Right lobe of liver (tissue), 6 donors: ENCODE measurements around the gene GNGT2. TPM values are rescaled to one million over a fixed set of nuclear protein-coding genes. Genes with fewer than 3 reads are reported as not detected.
A peak's percentile ranks its signal among the peaks of the same experiment; 100 is the strongest.

Source experiments
- ATAC-seq, 4 donors: fragments of 200-7000 bp; cut with Tn5 transposase; one replicate each; pipeline ENCODE4 v1.9.1; 2020; ENCODE audit warnings: mild to moderate bottlenecking in 4 of 4, moderate library complexity in 4 of 4
- DNase-seq, 3 donors: peaks; one replicate each; pipeline ENCODE4 v3.0.0-alpha.2; 2020
- H3K27ac ChIP-seq, 3 donors: fragments of 200-600 bp; one replicate each; pipeline ENCODE4 v1.8.0; 2022
- H3K27me3 ChIP-seq, 2 donors: fragments of 200-600 bp; one replicate each; pipeline ENCODE4 v1.8.0; 2022
- H3K36me3 ChIP-seq, 4 donors: fragments of 200-600 bp; sonication (generic) in 1 of 4; one replicate each; pipeline versions ENCODE4 v1.5.1 to v1.8.0; 2017 to 2022; ENCODE audit warnings: control low read depth in 1 of 4
- H3K4me1 ChIP-seq, 4 donors: fragments of 200-600 bp; sonication (generic) in 1 of 4; one replicate each; pipeline versions ENCODE4 v1.5.1 to v1.8.0; 2017 to 2022; ENCODE audit warnings: control low read depth in 1 of 4
- H3K4me3 ChIP-seq, 3 donors: fragments of 200-600 bp; one replicate each; pipeline ENCODE4 v1.8.0; 2022
- H3K9me3 ChIP-seq, 4 donors: fragments of 200-600 bp; sonication (generic) in 1 of 4; one replicate each; pipeline versions ENCODE4 v1.5.1 to v1.8.0; 2017 to 2022; ENCODE audit warnings: control low read depth in 1 of 4
- POLR2A ChIP-seq: fragments of 450-650 bp; IDR thresholded peaks from one replicate; pipeline ENCODE4 v1.6.1; 2017; ENCODE audit warnings: antibody characterized with exemption, mild to moderate bottlenecking
- WGBS: methylation state at CpG from one replicate; pipeline ENCODE4 v1.1.6; 2018; ENCODE audit warnings: low coverage, low lambda C conversion rate; ENCODE audit not compliant: insufficient coverage; ENCODE audit errors: missing lambda C conversion rate; 5-methylcytosine and 5-hydroxymethylcytosine counted together
- intact Hi-C, 2 donors: fragments of 100-400 bp; cut with DNase I; formaldehyde crosslinking; loops; one replicate each; pipeline versions ENCODE4 v1.11.2 to v1.14.1; 2022
- long read RNA-seq: library from polyadenylated mRNA; unstranded; transcript quantifications from one replicate; pipeline ENCODE4 v2.0.0, GENCODE V29; 2019
- total RNA-seq, 6 experiments: library from RNA; depleted of rRNA in 2 of 6; stranded (reverse); fragments of >200 nt in 2 of 6; fragmentation: NEBNext Ultra II Directional in 3 of 6; extraction: Animal tissue kit (Norgen Biotek cat#: 25700) in 3 of 6; gene quantifications; one replicate each; pipeline versions ENCODE4 v1.1.0 to v1.2.4, GENCODE V29; 2016 to 2023
- TF ChIP-seq, protein P1 (sequence below), 4 donors: fragments of 200-600 bp in 3 of 4; fragments of 450-650 bp in 1 of 4; IDR thresholded peaks; one replicate each; pipeline versions ENCODE4 v1.5.1 to v1.8.0; 2016 to 2022; ENCODE audit warnings: antibody characterized with exemption in 4 of 4, mild to moderate bottlenecking in 2 of 4
- donor health status: DM: no; HTN: yes; CAD: no.
- donor health status: DM: no; HTN: no; CAD: no.
- donor health status: DM: no; HTN: no; CAD: no.
- donor health status: DM: no; HTN: yes; CAD: no.
- donor health status: DM: no; HTN: yes; CAD: no.

GNGT2 gene
- 1 to 10 TPM in 4 of 6 experiments, under 1 TPM in 2; 0.61 to 1.6 (median 1.2) TPM for total RNA-seq
- long read RNA-seq: 0 reads

DNA sequence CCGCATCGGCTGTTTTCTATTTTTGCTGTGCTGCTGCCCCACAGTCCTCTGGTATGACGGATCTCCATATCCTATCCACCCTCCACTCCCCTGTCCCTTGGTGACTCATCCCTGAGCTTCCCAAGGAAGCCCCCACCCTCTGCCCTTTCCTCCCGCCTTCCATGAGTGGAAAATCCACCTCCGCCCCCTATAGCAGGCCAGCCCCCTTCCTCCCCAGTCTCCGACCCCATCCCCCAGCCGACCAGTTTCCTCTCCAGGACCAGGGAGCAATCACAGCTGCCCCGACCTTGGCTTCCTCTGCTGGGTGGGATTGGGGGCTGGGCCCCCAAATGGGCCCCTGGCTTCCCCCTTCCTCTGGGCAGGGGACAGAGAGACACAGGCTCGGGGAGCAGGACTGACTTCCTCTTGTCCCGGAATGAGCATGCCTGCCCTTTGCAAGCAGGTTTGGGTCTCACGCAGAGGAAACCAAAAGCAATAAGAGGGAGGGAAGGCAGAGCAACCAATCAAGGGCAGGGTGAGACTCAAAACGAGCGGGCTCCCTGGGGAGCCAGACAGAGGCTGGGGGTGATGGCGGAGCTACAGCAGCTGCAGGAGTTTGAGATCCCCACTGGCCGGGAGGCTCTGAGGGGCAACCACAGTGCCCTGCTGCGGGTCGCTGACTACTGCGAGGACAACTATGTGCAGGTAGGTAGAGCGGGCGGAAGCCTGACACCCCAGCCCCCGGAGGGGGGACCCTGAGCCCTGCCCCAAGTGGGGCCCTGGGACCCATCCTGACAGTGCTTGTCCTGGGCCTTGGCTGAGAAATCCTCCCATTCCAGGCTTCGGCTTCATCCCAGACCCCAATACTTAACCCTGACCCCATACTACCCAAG lies at the start of gene GNGT2, which contains the start of gene ABI3:
TSS of gene GNGT2 (minus strand) at position 417 of the 872 bp plus-strand sequence. CDS start 3,152 bp downstream, outside the sequence.
TSS of gene ABI3 (plus strand) at position 550 of the 872 bp plus-strand sequence. CDS start at position 568, 18 bp downstream.
- Histone ChIP-seq H3K36me3 (no peaks in the 10 kb centered on the region), H3K4me1 (no peaks in the 10 kb centered on the region), H3K9me3 (no peaks in the 10 kb centered on the region), H3K27me3 (no peaks in the 10 kb centered on the region), H3K4me3 (peak within 1 kb of the TSS; percentile 30 to 48 (median 39)), H3K27ac (peak within 1 kb of the TSS; percentile 26 to 63 (median 44))
- 16% methylated on average over 12 of the region's 22 CpGs for WGBS
- ATAC-seq: peak; percentile 73 to 80 (median 79)
- DNase-seq: peak; percentile 57 to 62 (median 60)
- peak; percentile 76 for TF ChIP-seq POLR2A
- TF ChIP-seq, protein P1, sequence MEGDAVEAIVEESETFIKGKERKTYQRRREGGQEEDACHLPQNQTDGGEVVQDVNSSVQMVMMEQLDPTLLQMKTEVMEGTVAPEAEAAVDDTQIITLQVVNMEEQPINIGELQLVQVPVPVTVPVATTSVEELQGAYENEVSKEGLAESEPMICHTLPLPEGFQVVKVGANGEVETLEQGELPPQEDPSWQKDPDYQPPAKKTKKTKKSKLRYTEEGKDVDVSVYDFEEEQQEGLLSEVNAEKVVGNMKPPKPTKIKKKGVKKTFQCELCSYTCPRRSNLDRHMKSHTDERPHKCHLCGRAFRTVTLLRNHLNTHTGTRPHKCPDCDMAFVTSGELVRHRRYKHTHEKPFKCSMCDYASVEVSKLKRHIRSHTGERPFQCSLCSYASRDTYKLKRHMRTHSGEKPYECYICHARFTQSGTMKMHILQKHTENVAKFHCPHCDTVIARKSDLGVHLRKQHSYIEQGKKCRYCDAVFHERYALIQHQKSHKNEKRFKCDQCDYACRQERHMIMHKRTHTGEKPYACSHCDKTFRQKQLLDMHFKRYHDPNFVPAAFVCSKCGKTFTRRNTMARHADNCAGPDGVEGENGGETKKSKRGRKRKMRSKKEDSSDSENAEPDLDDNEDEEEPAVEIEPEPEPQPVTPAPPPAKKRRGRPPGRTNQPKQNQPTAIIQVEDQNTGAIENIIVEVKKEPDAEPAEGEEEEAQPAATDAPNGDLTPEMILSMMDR (IDR thresholded peaks at IDR 0.05): no peak
- intact Hi-C loops: no loop called here

DNA sequence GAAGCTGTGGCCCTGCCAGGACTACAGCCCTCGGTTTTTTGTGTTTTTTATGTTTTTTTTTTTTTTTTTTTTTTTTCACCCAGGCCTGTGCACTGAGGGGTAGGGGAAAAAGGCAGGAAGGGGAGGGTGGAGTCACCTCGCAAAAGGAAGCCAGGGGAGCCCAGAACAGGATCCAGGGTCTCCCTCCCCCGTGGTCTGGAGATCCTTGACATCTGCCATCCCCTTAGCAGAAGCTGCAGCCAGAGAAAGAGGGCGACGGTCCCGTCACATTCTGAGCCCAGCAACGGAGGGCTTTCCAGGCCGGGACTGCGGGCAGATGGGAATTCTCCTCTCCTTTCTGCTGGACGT lies 49.3 kb upstream of the GNGT2 start:
- H3K36me3 ChIP-seq: no peaks in the 10 kb centered on the region
- 49% methylated on average over 7 of the region's 10 CpGs for WGBS
- ATAC-seq (peak; percentile 21 to 48 (median 24)), DNase-seq (peak in 1 of 3 donors; percentile 25)
- H3K9me3 ChIP-seq: no peaks in the 10 kb centered on the region
- TF ChIP-seq, protein P1 (IDR thresholded peaks at IDR 0.05): no peak
- TF ChIP-seq POLR2A: no peak
- intact Hi-C loops: no loop called here
- H3K27me3 ChIP-seq: peaks cover 0 to 7% of the 10 kb centered on the region in 2 donors
- peak overlapping the region; percentile 38 to 48 (median 43) for H3K4me3 ChIP-seq
- peak overlapping the region in 2 of 3 donors; percentile 44 to 75 for H3K27ac ChIP-seq
- H3K4me1 ChIP-seq: peaks cover 0 to 5% (median 0%) of the 10 kb centered on the region in 4 donors

DNA sequence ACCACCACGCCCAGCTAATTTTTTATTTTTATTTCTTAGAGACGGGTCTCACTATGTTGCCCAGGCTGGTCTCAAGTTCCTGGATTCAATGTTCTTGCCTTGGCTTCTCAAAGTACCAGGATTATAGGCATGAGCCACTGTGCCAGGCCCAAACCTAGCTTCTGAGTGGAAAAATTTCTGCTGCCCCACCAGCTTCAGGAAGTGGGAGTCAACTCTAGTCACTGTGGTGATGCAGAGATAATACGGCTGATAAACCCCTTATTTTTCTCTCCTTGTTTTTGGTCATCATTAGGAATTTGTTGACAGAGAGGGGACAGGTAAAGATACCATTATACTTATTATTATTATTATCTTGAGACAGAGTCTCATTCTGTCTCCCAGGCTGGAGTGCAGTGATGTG lies 48.0 kb upstream of the GNGT2 start:
- intact Hi-C loops: no loop called here
- Histone ChIP-seq H3K4me1 (peaks cover 0 to 5% (median 0%) of the 10 kb centered on the region in 4 donors), H3K36me3 (no peaks in the 10 kb centered on the region), H3K9me3 (no peaks in the 10 kb centered on the region), H3K27ac (no peak overlapping the region), H3K4me3 (no peak overlapping the region), H3K27me3 (peaks cover 0 to 7% of the 10 kb centered on the region in 2 donors)
- TF ChIP-seq, protein P1 (IDR thresholded peaks at IDR 0.05): no peak
- no peak for TF ChIP-seq POLR2A
- ATAC-seq: no peak
- WGBS: 89% methylated on average over 3 of the region's 3 CpGs
- DNase-seq: no peak

DNA sequence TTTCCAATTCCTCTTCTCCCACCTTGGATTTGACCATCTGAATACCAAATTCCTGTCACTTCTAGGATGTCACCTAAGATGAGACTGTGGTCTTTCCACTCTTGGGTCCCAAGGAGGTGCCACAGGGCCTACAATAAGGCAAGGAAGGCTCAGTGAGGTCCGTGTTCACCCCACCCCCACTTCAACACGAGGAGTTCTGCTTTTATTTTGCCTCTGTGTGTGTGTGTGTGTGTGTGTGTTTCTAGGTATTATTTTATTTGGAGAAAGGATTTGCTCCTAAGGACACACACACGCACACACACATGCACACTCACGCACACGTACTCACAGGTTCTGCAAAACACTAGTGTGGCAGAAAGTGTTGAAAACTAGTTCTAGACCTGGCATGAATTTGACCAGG lies 44.8 kb upstream of the GNGT2 start:
- no peaks in the 10 kb centered on the region for H3K9me3 ChIP-seq
- 19% methylated on average over 3 of the region's 5 CpGs for WGBS
- ATAC-seq (no peak), DNase-seq (no peak)
- H3K4me3 ChIP-seq: no peak overlapping the region
- no peaks in the 10 kb centered on the region for H3K27me3 ChIP-seq
- no peak overlapping the region for H3K27ac ChIP-seq
- no peak for TF ChIP-seq POLR2A
- TF ChIP-seq, protein P1 (IDR thresholded peaks at IDR 0.05): no peak
- H3K36me3 ChIP-seq: no peaks in the 10 kb centered on the region
- H3K4me1 ChIP-seq: no peaks in the 10 kb centered on the region
- intact Hi-C loops: no loop called here
